NCI-H2029 (cell line): ENCODE data around the gene CXCL17.

Experiments
- DNase-seq: peaks from one replicate; lab custom pipeline; 2025; lab: John Stamatoyannopoulos, UW

CXCL17 gene

GRCh38 chr19:42423462-42424344 lies 19.0 kb downstream of the CXCL17 start:
- DNase-seq: peak; percentile 85

- no peak for DNase-seq
Observed at GRCh38 chr19:42422901-42423461, 19.8 kb downstream of the CXCL17 start.

- DNase-seq: no peak
Observed at GRCh38 chr19:42422092-42422900, 20.4 kb downstream of the CXCL17 start.

- no peak for DNase-seq
Observed at GRCh38 chr19:42421591-42422031, 21.1 kb downstream of the CXCL17 start.

GRCh38 chr19:42421101-42421500 lies 21.6 kb downstream of the CXCL17 start:
- DNase-seq: no peak

GRCh38 chr19:42420055-42420544 lies 22.6 kb downstream of the CXCL17 start:
- DNase-seq: no peak

- no peak for DNase-seq
Observed at GRCh38 chr19:42419309-42419708, 23.4 kb downstream of the CXCL17 start.

- DNase-seq: no peak
Observed at GRCh38 chr19:42412661-42413076, 30.1 kb downstream of the CXCL17 start.

DNA sequence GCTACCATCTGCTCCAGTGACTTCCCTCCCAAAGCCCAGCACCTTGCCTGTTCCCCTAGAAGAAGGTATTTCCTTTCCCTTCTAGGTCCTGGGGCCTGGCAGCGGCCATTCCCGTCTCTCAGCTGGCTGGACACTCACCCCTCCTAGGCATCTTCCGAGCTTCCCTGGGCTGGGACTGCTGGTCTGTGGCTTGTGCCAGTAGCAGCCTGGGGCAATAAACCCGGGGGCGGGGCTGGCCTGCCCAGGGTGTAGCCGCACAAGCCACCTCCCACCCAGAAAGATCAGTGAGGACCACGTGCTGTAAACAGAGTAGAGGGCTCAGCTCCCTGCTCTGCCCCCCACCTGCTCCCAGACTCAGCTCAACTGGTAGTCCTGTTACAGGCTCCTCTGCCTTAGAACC lies 30.5 kb downstream of the CXCL17 start:
- no peak for DNase-seq

- DNase-seq: no peak
Observed at GRCh38 chr19:42411581-42412178, 31.1 kb downstream of the CXCL17 start.

DNA sequence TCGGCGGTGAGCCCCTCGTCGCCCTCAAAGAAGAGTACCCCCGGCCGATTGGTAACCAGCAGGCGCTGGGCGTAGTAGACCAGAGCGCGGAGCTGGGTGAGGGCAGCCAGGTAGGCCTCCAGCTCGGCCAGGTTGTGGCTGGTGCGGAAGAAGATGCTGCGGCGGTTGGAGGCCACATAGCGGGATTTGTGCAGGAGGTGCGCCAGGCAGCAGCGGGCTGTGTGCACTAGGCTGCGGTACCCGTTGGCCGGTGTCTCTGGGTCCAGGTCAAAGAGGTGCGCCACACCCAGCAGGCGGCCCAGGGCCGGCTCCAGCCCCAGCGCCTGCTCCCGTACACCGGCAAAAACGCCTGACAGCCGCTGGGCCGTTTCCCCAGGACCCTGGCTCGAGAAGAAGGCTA lies 32.4 kb downstream of the CXCL17 start:
- DNase-seq: no peak

GRCh38 chr19:42409477-42409876 lies 33.3 kb downstream of the CXCL17 start:
- DNase-seq: no peak

GRCh38 chr19:42407816-42408175 lies 35.0 kb downstream of the CXCL17 start:
- DNase-seq: no peak

DNA sequence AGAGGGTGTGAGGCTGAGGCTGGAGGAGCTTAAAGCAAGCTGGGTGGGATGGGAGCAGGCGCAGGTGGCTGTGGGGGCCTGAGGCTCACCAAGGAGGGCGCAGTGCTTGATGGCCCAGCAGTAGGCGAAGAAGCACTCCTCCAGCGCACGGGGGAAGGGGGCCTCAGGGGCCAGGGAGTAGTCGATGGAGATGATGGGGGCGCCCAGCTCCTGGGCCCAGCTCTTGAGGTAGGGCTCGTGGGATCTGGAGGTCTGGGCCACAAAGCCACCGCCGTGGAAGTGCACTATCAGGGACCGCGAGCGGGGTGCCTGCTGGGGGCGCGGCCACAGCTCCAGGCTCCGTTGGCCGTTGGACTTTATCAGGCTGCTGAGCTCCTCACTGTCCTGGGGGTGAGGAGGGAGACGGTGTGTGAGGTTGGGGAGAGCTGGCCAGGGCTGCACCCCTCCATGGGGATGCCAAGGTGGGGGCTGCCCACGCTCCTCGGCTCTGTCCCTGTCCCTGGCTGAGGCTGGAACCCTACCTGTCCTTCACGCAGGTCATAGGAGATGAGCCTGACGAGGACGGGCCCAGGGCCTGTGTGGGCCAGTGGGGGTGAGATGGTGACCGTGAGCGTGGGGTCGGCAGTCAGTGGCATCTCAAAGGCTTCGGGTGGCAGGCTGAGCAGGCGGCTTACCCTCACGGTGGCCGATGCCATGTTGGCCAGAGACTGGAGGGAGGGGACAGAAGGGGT lies 35.5 kb downstream of the CXCL17 start:
- DNase-seq: no peak

DNA sequence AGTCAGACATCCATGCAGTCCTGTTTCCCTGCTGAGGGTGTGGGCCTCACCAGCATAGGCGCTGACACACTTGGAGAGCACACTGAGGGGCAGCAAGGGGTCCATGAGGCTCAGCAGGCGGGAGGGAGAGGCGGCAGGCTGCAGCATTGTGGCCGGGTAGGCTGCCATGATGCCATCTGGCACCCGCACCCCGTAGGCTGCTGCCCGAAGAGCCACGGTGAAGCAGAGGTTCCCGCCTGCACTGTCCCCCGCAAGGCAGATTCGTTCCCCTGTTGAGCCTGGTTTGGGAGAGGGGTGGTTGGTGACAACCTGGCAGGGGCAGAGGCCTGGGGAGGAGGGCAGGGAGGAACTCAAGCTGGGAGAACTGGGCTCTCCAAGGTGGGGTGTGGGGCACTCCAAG lies 36.6 kb downstream of the CXCL17 start:
- DNase-seq: no peak

GRCh38 chr19:42403586-42403985 lies 39.2 kb downstream of the CXCL17 start:
- DNase-seq: no peak

DNA sequence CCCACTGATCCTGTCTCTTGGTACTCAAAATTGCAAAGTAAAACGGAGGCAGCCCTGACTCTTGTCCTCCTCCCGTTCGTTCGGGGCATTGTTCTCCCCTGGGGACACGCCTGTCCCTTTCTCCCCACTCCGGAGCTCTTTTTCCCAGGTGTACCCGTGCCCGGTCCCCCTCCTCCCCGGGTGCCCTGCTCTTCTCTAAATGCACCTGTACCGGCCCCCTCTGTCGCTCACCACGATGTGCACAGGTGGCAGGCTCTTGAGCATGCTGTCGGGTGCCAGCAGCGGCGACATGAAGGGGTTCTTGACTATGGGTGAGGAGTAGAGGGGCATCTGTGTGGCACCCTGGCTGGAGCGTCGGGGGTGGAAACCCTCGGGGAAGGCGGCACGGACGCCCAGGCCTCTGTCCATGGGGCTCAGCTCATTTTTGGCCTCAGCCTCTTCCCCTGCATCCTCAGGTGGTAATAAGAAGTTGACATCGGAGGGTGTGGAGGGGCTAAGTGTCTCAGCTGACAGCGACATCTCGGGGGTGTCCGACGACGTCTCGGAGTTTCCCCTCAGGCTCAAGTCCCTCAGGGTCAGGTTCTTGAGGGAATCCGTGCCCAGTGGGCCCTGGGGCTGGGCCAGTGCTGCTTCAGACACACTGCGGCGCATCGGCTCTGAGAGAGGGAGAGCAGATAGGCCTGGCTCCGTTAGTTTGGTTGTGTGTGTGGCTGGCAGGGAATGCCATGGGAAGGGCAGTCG lies 40.2 kb downstream of the CXCL17 start:
- no peak for DNase-seq

DNA sequence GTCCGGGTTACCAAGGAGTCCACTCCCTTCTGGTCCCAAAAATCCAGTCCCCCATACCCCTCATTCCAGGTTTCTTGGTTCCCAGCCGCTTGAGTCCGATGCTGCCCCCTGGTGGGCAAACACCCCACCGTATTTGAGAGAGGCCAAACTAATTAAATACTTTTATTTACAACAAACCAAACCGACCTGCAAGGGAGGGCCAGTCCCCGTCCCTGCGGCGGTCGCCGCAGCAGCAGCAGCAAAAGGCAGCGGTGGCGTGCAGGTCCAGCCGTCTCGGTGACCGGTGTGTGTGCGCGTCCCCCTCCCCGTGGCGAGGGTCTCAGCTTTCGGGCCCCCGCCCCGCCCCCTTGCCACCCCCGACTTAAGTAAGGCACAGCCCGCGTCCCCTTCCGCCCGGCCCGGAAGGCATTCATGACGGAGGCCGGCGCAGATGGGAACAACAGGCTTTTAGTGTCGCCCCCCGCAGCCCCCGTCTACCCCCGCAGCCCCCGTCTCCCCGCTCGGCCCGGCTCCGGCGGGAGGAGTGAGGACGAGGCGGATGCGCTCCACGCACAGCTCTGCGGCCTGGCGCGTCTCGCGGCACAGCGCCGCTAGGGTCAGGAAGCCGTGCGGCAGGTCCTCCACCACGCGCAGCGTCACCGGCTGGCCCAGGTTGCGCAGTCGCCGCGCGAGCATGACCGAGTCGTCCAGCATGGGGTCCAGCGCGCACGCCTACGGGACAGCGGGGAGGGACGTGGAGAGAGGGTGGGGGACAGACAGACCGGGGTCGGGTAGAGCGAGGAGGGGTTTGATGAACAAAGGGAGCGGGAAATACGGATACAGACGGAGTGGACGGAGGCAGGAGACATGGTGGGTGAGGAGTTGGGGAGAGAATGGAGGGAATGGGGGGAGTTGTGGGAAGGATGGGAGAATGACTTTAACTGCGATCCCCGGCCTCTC lies 41.1 kb downstream of the CXCL17 start:
- DNase-seq: peak; percentile 53

GRCh38 chr19:42400404-42400803 lies 42.3 kb downstream of the CXCL17 start:
- DNase-seq: no peak
